SU-DHL-6 (cell line): Measurements from ENCODE around the gene PLPP7.

Source experiments
- H2AFZ ChIP-seq: fragments of 200-600 bp; sonication (generic); 2 replicates; pipeline ENCODE4 v1.6.1; 2014; ENCODE audit warnings: low read depth, mild to moderate bottlenecking, moderate library complexity, mixed read lengths, antibody characterized with exemption, low read length; ENCODE audit not compliant: severe bottlenecking
- H3F3A ChIP-seq: fragments of 200-600 bp; shearing (Covaris generic); 2 replicates; pipeline ENCODE4 v1.6.0; 2016; ENCODE audit warnings: antibody characterized with exemption, mild to moderate bottlenecking; ENCODE audit not compliant: insufficient read depth
- H3K27ac ChIP-seq: fragments of 200-600 bp; sonication (generic); 2 replicates; pipeline ENCODE4 v1.5.1; 2016; ENCODE audit warnings: low read depth, mild to moderate bottlenecking, low read length, moderate library complexity, mixed read lengths
- H3K27me3 ChIP-seq: fragments of 200-600 bp; sonication (generic), shearing (Covaris generic); 2 replicates; pipeline ENCODE4 v1.6.0; 2014; ENCODE audit warnings: mild to moderate bottlenecking, low read length
- H3K36me3 ChIP-seq: fragments of 200-600 bp; sonication (generic); 2 replicates; pipeline ENCODE4 v1.6.1; 2014; ENCODE audit warnings: mild to moderate bottlenecking, low read length, mixed read lengths
- H3K4me2 ChIP-seq: fragments of 300-600, 200-600 bp; shearing (Covaris generic), sonication (generic); 2 replicates; pipeline ENCODE4 v1.6.0; 2014; ENCODE audit warnings: low read length, low read depth, mild to moderate bottlenecking; ENCODE audit not compliant: poor library complexity, severe bottlenecking
- H3K4me3 ChIP-seq: fragments of 200-600 bp; sonication (generic); 2 replicates; pipeline ENCODE4 v1.5.1; 2014; ENCODE audit warnings: antibody characterized with exemption, low read length, mild to moderate bottlenecking, mixed read lengths; ENCODE audit not compliant: insufficient read depth, poor library complexity, severe bottlenecking
- H3K79me2 ChIP-seq: fragments of 200-600 bp; sonication (generic); 2 replicates; pipeline ENCODE4 v1.6.1; 2014; ENCODE audit warnings: mild to moderate bottlenecking, low read length, moderate library complexity; ENCODE audit not compliant: insufficient read depth
- H3K9ac ChIP-seq: fragments of 200-600 bp; sonication (generic); 2 replicates; pipeline ENCODE4 v1.7.0; 2014; ENCODE audit warnings: mild to moderate bottlenecking, low read length
- H3K9me2 ChIP-seq: fragments of 200-600 bp; sonication (generic); replicated peaks from 2 replicates; pipeline ENCODE4 v1.6.1; 2014; ENCODE audit warnings: low read length; ENCODE audit not compliant: insufficient read depth
- H3K9me3 ChIP-seq: fragments of 200-600 bp; sonication (generic); 2 replicates; pipeline ENCODE4 v1.6.1; 2014; ENCODE audit warnings: low read length, mixed read lengths; ENCODE audit not compliant: insufficient read depth
- H4K20me1 ChIP-seq: fragments of 200-600 bp; sonication (generic); 2 replicates; pipeline ENCODE4 v1.6.1; 2014; ENCODE audit warnings: low read depth, mild to moderate bottlenecking, antibody characterized with exemption, low read length, moderate library complexity, mixed read lengths
- CTCF ChIP-seq: fragments of 200-600 bp; sonication (generic); IDR thresholded peaks from one replicate; pipeline ENCODE4 v1.5.1; 2017; ENCODE audit warnings: antibody characterized with exemption, mild to moderate bottlenecking, low read length, moderate library complexity; ENCODE audit not compliant: insufficient read depth, poor library complexity, severe bottlenecking
- EZH2phosphoT487 ChIP-seq: fragments of 200-600 bp; sonication (generic), shearing (Covaris generic); conservative IDR thresholded peaks from 2 replicates; pipeline ENCODE4 v1.6.1; 2018; ENCODE audit warnings: mild to moderate bottlenecking, antibody characterized with exemption, low read length, moderate library complexity, mixed read lengths

Gene PLPP7

DNA sequence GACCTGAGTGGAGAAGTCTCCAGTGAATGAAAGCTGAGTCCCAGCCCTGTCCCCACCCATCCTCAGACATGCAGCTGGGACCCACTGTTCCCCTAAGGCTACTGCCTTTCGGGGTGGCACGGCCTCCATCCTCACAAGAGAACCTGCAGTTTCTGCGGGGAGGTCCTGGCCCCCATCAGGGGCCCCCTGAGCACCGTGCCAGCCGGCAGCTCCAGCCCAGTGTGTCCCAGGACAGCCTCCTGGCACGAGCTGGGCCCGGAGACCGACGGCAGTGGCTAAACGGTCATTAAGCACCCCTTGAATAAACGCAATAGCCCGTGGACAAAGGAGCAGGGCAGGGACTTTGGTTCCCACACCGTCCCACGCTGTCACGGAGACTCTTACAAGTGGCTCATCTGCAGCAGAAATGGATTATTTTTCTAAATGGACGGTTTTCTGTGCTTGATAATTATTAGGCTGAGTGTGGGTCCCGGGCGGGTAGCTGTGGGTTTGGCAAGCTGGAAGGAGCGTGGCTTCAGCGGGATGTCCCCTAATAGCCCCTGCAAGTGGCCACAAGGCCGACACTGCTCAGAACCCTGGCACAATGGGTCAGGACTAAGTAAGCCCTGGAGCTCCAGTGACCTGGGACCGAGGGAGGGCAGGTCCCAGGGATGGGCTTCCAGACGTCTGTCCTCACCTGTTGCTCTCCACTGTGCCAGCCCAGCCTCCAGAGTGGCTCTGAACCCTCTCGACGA, 30.7 kb upstream of the PLPP7 start:
- no peak overlapping the region for H2AFZ ChIP-seq
- no peak overlapping the region for H3K4me2 ChIP-seq
- TF ChIP-seq EZH2phosphoT487, result no peak
- TF ChIP-seq CTCF, result no peak
- no peak overlapping the region for H3K27ac ChIP-seq
- no peaks in the 10 kb centered on the region for H3K9me2 ChIP-seq
- no peaks in the 10 kb centered on the region for H4K20me1 ChIP-seq
- no peaks in the 10 kb centered on the region for H3K9me3 ChIP-seq
- H3K27me3 ChIP-seq, result no peaks in the 10 kb centered on the region
- no peak overlapping the region for H3K4me3 ChIP-seq
- no peaks in the 10 kb centered on the region for H3K36me3 ChIP-seq
- H3F3A ChIP-seq, result peaks cover 10% of the 10 kb centered on the region
- no peak overlapping the region for H3K9ac ChIP-seq
- H3K79me2 ChIP-seq, result no peaks in the 10 kb centered on the region

GRCh38 chr9:131259432-131259898, 30.1 kb upstream of the PLPP7 start:
- no peak for TF ChIP-seq EZH2phosphoT487
- no peak for TF ChIP-seq CTCF
- Histone ChIP-seq H3K4me2 (no peak overlapping the region), H3K9me2 (no peaks in the 10 kb centered on the region)

DNA sequence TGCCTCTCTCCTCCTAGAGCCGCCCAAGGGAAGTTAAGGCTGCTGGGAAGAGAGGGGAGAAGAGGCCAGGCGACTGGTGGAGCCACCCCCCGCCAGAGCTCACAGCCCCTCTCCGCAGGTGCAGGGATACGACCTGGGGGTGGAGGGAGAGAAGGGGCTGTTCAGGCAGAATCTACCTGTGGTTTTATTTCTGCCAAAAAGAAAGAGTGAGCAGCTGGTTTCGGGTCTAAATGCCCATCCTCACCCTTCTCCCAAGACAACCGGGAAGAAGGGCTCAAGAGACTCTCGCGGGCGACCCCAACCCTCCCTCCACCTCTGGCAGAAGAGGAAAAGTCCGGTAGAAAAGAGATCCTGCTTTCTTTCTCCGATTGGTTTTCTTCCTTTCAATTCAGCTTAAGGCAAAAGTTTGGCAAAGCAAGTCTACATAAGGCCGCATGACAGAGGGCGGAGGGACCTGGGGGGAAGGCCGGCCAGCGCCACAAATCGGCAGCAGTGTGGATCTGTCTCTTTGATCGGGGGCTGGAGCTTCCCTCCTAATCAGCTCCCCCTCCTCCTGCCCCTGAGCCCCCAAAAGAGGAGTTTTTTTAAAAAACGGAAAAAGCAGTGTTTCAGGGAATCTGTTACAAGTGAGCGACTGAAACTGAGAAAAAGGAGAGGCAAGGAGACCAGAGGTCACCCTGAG, 29.5 kb upstream of the PLPP7 start:
- no peak overlapping the region for H2AFZ ChIP-seq

More at GRCh38 chr9:131259432-131259898, 30.1 kb upstream of the PLPP7 start:
- Histone ChIP-seq H3K79me2 (no peaks in the 10 kb centered on the region), H3F3A (0 out of 2 replicates have a peak, but pooled peaks cover 6% of the 10 kb centered on the region), H3K4me3 (no peak overlapping the region), H2AFZ (no peak overlapping the region), H3K9me3 (no peaks in the 10 kb centered on the region), H3K36me3 (no peaks in the 10 kb centered on the region), H3K27me3 (no peaks in the 10 kb centered on the region), H4K20me1 (no peaks in the 10 kb centered on the region), H3K9ac (no peak overlapping the region), H3K27ac (no peak overlapping the region)

More for the DNA sequence above, 29.5 kb upstream of the PLPP7 start:
- no peak overlapping the region for H3K9ac ChIP-seq
- no peaks in the 10 kb centered on the region for H3K9me2 ChIP-seq
- no peak overlapping the region for H3K4me3 ChIP-seq
- no peaks in the 10 kb centered on the region for H3K79me2 ChIP-seq
- no peak for TF ChIP-seq EZH2phosphoT487
- TF ChIP-seq CTCF, result no peak
- no peak overlapping the region for H3K27ac ChIP-seq
- no peaks in the 10 kb centered on the region for H4K20me1 ChIP-seq
- H3K36me3 ChIP-seq, result no peaks in the 10 kb centered on the region
- H3K4me2 ChIP-seq, result no peak overlapping the region
- H3F3A ChIP-seq, result 0 out of 2 replicates have a peak, but pooled peaks cover 6% of the 10 kb centered on the region
- no peaks in the 10 kb centered on the region for H3K27me3 ChIP-seq
- no peaks in the 10 kb centered on the region for H3K9me3 ChIP-seq
